Measurements from ENCODE around the gene CDC42BPA. TPM values are rescaled to one million over a fixed set of nuclear protein-coding genes. Genes with fewer than 3 reads are reported as not detected.
"Not testable (repeated sequence)": the region's sequence is repeated elsewhere in the genome, so short reads cannot be mapped to it uniquely, and the experiment has no call there.

The CDC42BPA gene
- polyA plus RNA-seq, 3 donors: 0.20 to 0.45 (median 0.39) TPM

DNA sequence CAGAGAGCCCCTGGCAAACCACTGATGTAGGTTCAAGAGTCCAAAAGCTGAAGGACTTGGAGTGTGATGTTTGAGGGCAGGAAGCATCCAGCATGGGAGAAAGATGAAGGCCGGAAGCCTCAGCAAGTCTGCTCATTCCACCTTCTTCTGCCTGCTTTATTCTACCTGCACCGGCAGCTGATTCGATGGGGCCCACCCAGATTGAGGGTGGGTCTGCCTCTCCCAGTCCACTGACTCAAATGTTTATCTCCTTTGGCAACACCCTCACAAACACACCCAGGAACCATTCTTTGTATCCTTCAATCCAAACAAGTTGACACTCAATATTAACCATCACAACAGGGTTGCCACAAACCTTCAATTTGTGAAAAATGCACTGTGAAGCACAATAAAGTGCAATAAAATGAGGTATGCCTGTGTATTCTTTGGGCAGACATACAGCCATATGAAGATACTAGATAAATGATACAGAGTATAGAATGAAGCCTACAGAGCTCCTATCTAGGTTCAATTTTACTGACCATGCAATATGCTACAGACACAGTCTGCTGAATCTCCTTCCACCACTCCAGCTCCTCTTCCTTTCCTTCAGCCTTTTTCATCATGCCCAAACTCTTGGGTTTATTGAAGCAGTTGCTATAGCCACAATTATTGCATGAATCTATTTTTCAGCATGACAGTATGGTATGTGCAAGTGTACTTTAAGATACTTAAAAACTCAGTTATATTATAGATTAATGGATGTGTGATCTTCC lies 24.0 kb upstream of the CDC42BPA start:
- WGBS (ENCODE audit: insufficient coverage): 100% methylated on average over 2 of the region's 3 CpGs
- H3K27me3 Mint-ChIP-seq (ENCODE audit: low read depth in 3 of 3): peaks cover 0 to 3% (median 2%) of the 10 kb centered on the region in 3 donors
- H3K27ac Mint-ChIP-seq: no peak overlapping the region
- Histone ChIP-seq H3K9ac (ENCODE audit: insufficient read depth, low read length, poor library complexity, severe bottlenecking) (no peak overlapping the region), H3K4me1 (ENCODE audit: control insufficient read depth in 1 of 2, insufficient read depth in 2 of 2, low read length in 2 of 2) (no peaks in the 10 kb centered on the region), H2AFZ (ENCODE audit: insufficient read depth, low read depth, low read length, poor library complexity, severe bottlenecking) (no peak overlapping the region), H3K4me2 (replicated peaks; ENCODE audit: extremely low read depth, low read length, poor library complexity, severe bottlenecking) (no peak overlapping the region), H4K20me1 (ENCODE audit: insufficient read depth, low read length) (no peaks in the 10 kb centered on the region), H3K27ac (ENCODE audit: low read depth in 1 of 2, low read length in 2 of 2) (no peak overlapping the region), H3K4me3 (replicated peaks in 1 of 3; ENCODE audit: low read depth in 2 of 3, low read length in 3 of 3) (no peak overlapping the region), H3K9me3 (replicated peaks in 1 of 2; ENCODE audit: control insufficient read depth in 1 of 2, insufficient read depth in 1 of 2, low read length in 2 of 2) (peaks cover 0 to 4% of the 10 kb centered on the region in 2 donors), H3K79me2 (ENCODE audit: insufficient read depth, low read length) (no peaks in the 10 kb centered on the region), H3K27me3 (ENCODE audit: control insufficient read depth in 2 of 2, insufficient read depth in 2 of 2, low read length in 2 of 2) (no peaks in the 10 kb centered on the region), H3K36me3 (replicated peaks in 1 of 2; ENCODE audit: control insufficient read depth in 1 of 2, insufficient read depth in 2 of 2, low read length in 2 of 2) (no peaks in the 10 kb centered on the region)
- no peak overlapping the region for H3K4me3 Mint-ChIP-seq
- no peak for DNase-seq
- H3K36me3 Mint-ChIP-seq: no peaks in the 10 kb centered on the region
- intact Hi-C loops (cut with micrococcal nuclease): no loop called here
- H3K4me1 Mint-ChIP-seq: no peaks in the 10 kb centered on the region
- H3K9me3 Mint-ChIP-seq: peaks cover 0 to 7% (median 2%) of the 10 kb centered on the region in 7 donors
- TF ChIP-seq, protein P1, sequence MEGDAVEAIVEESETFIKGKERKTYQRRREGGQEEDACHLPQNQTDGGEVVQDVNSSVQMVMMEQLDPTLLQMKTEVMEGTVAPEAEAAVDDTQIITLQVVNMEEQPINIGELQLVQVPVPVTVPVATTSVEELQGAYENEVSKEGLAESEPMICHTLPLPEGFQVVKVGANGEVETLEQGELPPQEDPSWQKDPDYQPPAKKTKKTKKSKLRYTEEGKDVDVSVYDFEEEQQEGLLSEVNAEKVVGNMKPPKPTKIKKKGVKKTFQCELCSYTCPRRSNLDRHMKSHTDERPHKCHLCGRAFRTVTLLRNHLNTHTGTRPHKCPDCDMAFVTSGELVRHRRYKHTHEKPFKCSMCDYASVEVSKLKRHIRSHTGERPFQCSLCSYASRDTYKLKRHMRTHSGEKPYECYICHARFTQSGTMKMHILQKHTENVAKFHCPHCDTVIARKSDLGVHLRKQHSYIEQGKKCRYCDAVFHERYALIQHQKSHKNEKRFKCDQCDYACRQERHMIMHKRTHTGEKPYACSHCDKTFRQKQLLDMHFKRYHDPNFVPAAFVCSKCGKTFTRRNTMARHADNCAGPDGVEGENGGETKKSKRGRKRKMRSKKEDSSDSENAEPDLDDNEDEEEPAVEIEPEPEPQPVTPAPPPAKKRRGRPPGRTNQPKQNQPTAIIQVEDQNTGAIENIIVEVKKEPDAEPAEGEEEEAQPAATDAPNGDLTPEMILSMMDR (IDR thresholded peaks at IDR 0.05): no peak

DNA sequence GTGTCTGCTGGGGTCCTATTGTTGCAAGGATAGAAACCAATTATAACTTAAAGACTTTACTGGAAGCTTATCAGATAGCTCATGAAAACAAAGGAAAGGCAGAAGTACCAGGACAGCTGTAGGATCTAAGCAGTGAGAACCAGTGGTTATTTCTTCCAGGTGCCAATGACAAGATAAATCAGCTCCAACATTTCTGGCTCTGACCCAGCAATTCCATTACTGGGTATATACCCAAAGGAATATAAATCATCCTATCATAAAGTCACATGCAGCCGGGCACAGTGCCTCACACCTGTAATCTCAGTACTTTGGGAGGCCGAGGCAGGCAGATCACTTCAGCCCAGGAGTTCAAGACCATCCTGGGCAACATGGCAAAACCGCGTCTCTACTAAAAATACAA lies 17.8 kb upstream of the CDC42BPA start:
- H3K27ac ChIP-seq (ENCODE audit: low read depth in 1 of 2, low read length in 2 of 2); H4K20me1 ChIP-seq (ENCODE audit: insufficient read depth, low read length); H3K4me1 Mint-ChIP-seq; H3K27me3 ChIP-seq (ENCODE audit: control insufficient read depth in 2 of 2, insufficient read depth in 2 of 2, low read length in 2 of 2); intact Hi-C loops (cut with micrococcal nuclease); H3K4me3 ChIP-seq (replicated peaks in 1 of 3; ENCODE audit: low read depth in 2 of 3, low read length in 3 of 3); H3K4me2 ChIP-seq (replicated peaks; ENCODE audit: extremely low read depth, low read length, poor library complexity, severe bottlenecking); H3K4me1 ChIP-seq (ENCODE audit: control insufficient read depth in 1 of 2, insufficient read depth in 2 of 2, low read length in 2 of 2); H3K9ac ChIP-seq (ENCODE audit: insufficient read depth, low read length, poor library complexity, severe bottlenecking); H3K79me2 ChIP-seq (ENCODE audit: insufficient read depth, low read length); DNase-seq; H3K36me3 Mint-ChIP-seq; H3K27me3 Mint-ChIP-seq (ENCODE audit: low read depth in 3 of 3); H3K4me3 Mint-ChIP-seq; H2AFZ ChIP-seq (ENCODE audit: insufficient read depth, low read depth, low read length, poor library complexity, severe bottlenecking); H3K36me3 ChIP-seq (replicated peaks in 1 of 2; ENCODE audit: control insufficient read depth in 1 of 2, insufficient read depth in 2 of 2, low read length in 2 of 2); H3K27ac Mint-ChIP-seq: not testable (repeated sequence)
- peaks cover 0 to 13% of the 10 kb centered on the region in 2 donors for H3K9me3 ChIP-seq (replicated peaks in 1 of 2; ENCODE audit: control insufficient read depth in 1 of 2, insufficient read depth in 1 of 2, low read length in 2 of 2)
- H3K9me3 Mint-ChIP-seq: peaks cover 0 to 15% (median 11%) of the 10 kb centered on the region in 7 donors
- WGBS (ENCODE audit: insufficient coverage): 96% methylated on average over 4 of the region's 4 CpGs
